ENCODE data around the gene LAYN. TPM values are rescaled to one million over a fixed set of nuclear protein-coding genes. Genes with fewer than 3 reads are reported as not detected.
A peak's percentile ranks its signal among the peaks of the same experiment; 100 is the strongest.

Gene LAYN
- total RNA-seq, 4 donors from 2014 or later, result 8.2 to 47.8 (median 37.2) TPM

DNA sequence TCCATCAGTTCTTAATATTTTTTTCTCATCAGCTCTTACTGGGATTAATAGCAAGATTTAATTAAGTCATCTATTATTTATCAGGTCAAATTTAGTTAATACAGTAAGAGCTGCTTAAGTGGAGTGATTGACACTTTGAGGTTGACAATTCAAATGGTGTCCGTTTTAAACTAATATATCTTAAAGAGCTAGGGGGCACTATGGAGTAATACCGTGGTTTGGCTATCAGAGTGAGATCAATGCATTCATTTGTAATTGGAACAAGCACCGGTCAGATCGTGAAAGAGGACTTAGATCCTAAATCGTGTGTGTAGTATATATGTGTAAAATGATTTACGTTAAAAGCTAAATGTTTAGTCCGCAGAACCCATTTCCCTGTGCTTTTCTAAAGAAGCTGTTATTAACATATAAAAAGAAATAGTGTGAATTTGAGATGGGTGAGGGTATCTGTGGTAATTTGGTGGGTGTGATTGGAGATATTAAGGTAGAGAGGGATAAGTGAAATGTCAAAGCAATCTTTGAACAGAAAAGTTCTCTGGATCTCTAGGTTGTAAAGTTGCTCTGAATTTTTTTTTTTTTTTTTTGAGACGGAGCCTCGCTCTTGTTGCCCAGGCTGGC is 64.0 kb downstream of the LAYN start:
- H3K4me1 ChIP-seq, result peaks cover 0 to 56% (median 6%) of the 10 kb centered on the region in 3 donors
- ATAC-seq, result no peak
- H3K9me3 ChIP-seq, result no peaks in the 10 kb centered on the region
- H3K36me3 ChIP-seq, result no peaks in the 10 kb centered on the region
- TF ChIP-seq EP300 (IDR thresholded peaks at IDR 0.05) (no peak), POLR2AphosphoS5 (IDR thresholded peaks at IDR 0.05) (no peak), POLR2A (IDR thresholded peaks at IDR 0.05) (no peak)
- TF ChIP-seq, protein P1, sequence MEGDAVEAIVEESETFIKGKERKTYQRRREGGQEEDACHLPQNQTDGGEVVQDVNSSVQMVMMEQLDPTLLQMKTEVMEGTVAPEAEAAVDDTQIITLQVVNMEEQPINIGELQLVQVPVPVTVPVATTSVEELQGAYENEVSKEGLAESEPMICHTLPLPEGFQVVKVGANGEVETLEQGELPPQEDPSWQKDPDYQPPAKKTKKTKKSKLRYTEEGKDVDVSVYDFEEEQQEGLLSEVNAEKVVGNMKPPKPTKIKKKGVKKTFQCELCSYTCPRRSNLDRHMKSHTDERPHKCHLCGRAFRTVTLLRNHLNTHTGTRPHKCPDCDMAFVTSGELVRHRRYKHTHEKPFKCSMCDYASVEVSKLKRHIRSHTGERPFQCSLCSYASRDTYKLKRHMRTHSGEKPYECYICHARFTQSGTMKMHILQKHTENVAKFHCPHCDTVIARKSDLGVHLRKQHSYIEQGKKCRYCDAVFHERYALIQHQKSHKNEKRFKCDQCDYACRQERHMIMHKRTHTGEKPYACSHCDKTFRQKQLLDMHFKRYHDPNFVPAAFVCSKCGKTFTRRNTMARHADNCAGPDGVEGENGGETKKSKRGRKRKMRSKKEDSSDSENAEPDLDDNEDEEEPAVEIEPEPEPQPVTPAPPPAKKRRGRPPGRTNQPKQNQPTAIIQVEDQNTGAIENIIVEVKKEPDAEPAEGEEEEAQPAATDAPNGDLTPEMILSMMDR (IDR thresholded peaks at IDR 0.05), result peak; percentile 48 to 65 (median 58)
- peak overlapping the region in 1 of 4 donors; percentile 100 for H3K27ac ChIP-seq
- no peaks in the 10 kb centered on the region for H3K27me3 ChIP-seq
- H3K4me3 ChIP-seq, result peak overlapping the region; percentile 88 to 90
- 32 to 41% methylated on average over 7 to 9 of the region's 9 CpGs for whole genome bisulfite sequencing, 2 donors (ENCODE audit: low coverage in 1 of 2)

DNA sequence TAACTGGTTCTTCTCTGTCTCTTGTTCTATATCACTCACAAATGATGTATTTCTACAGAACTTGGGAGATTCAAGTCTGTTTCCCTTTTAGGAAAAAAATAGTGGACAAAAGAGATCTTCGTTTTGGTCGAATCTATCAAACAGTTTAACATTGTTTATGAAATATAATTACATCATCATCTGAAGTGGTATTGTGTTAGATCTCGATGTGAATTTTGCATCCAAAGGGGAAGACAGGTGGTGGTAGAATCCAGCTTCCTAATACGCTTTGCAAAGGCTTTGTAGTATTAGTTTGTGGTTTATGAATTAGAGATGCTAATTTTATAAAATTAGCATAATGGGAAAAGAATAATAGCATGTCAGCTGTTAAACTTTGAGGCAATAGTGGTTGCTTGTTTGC is 65.2 kb downstream of the LAYN start:
- 36 to 46% methylated on average over 3 to 4 of the region's 4 CpGs for WGBS, 2 donors (ENCODE audit: low coverage in 1 of 2)
- no peak overlapping the region for H3K27ac ChIP-seq

DNA sequence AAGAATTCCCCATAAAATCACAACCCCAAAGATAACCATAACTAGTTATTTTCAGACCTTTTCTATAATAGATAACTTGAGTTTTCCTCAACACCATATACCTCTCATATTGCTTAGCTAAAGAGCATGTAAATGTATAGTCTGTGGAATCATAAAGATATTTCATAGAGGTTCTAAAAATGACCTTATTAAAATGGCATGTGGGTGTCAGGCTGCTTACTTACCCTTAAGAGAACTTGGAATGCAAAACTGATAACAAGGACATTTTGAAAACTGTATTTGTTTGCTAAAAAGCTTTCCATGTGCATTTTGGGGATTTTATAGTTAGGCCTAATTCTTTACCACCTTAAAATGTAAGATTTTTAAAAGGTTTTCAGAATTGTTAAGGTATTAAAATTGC is 66.5 kb downstream of the LAYN start:
- no peak for TF ChIP-seq POLR2A (IDR thresholded peaks at IDR 0.05)
- no peak for TF ChIP-seq EP300 (IDR thresholded peaks at IDR 0.05)
- peaks cover 0 to 52% (median 7%) of the 10 kb centered on the region in 3 donors for H3K4me1 ChIP-seq
- H3K27me3 ChIP-seq, result no peaks in the 10 kb centered on the region
- H3K4me3 ChIP-seq, result no peak overlapping the region
- H3K36me3 ChIP-seq, result no peaks in the 10 kb centered on the region
- no peak for ATAC-seq
- H3K9me3 ChIP-seq, result no peaks in the 10 kb centered on the region
- H3K27ac ChIP-seq, result no peak overlapping the region

More for the DNA sequence above, 65.2 kb downstream of the LAYN start:
- H3K27me3 ChIP-seq, result no peaks in the 10 kb centered on the region
- ATAC-seq, result no peak
- H3K9me3 ChIP-seq, result no peaks in the 10 kb centered on the region
- peaks cover 0 to 56% (median 6%) of the 10 kb centered on the region in 3 donors for H3K4me1 ChIP-seq
- no peaks in the 10 kb centered on the region for H3K36me3 ChIP-seq
- TF ChIP-seq, protein P1 (IDR thresholded peaks at IDR 0.05), result peak in 1 of 4 experiments; percentile 14
- TF ChIP-seq POLR2AphosphoS5 (IDR thresholded peaks at IDR 0.05), result no peak
- TF ChIP-seq POLR2A (IDR thresholded peaks at IDR 0.05), result no peak
- TF ChIP-seq EP300 (IDR thresholded peaks at IDR 0.05), result no peak
- no peak overlapping the region for H3K4me3 ChIP-seq

DNA sequence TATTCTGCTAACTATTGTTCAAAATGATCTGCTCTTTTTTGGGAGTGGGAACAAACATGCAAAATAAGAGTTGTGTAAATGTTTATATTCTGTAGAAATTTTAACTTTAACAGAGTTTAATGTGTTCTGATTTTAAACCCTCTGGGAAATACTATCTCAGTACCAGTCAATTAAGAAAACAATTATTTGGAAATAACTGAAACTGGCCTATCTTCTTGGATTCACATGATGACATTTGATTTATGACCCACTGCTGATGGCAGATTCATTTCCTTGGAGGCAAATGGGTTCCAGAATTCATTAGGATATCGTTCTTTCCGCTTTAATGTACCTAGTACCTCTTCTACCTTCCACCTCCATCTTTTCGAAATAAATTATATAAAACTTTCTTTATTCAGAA is 67.2 kb downstream of the LAYN start:
- H3K27ac ChIP-seq, result no peak overlapping the region
- no peak overlapping the region for H3K4me3 ChIP-seq
- no peaks in the 10 kb centered on the region for H3K9me3 ChIP-seq
- peaks cover 0 to 59% (median 12%) of the 10 kb centered on the region in 3 donors for H3K4me1 ChIP-seq
- ATAC-seq, result no peak
- TF ChIP-seq, protein P1 (IDR thresholded peaks at IDR 0.05), result no peak
- no peak for TF ChIP-seq POLR2AphosphoS5 (IDR thresholded peaks at IDR 0.05)
- no peak for TF ChIP-seq EP300 (IDR thresholded peaks at IDR 0.05)
- no peak for TF ChIP-seq POLR2A (IDR thresholded peaks at IDR 0.05)
- H3K36me3 ChIP-seq, result no peaks in the 10 kb centered on the region
- WGBS, 2 donors (ENCODE audit: low coverage in 1 of 2), result 79 to 89% methylated on average over 3 of the region's 3 CpGs
- H3K27me3 ChIP-seq, result no peaks in the 10 kb centered on the region

Small RNAs within 50 kb of the gene (small RNA-seq; reads per million reads assigned to genes)
- gene MIR34B (0 to 0.51 (median 0.35) reads per million in 4 donors), gene MIR34C (0.51 to 1.2 (median 0.59) reads per million in 4 donors)

Other genes with a start within 250 kb of the LAYN start
- 1 to 10 TPM; 1.5 to 3.8 (median 2.2) TPM for gene POU2AF3, start 242.2 kb upstream of the LAYN start, total RNA-seq
- under 1 TPM in 1 of 4 donors, not detected in 3; 0.10 TPM for gene POU2AF1, start 161.4 kb upstream of the LAYN start, total RNA-seq
- not detected for gene BTG4, start 28.3 kb upstream of the LAYN start, total RNA-seq
- gene HOATZ, start 25.9 kb upstream of the LAYN start, total RNA-seq, result not detected
- 10 to 100 TPM; 16.2 to 27.6 (median 20.9) TPM for gene SIK2, start 61.7 kb downstream of the LAYN start, total RNA-seq
- gene PPP2R1B, start 225.7 kb downstream of the LAYN start, total RNA-seq, result 10 to 100 TPM; 11.1 to 21.9 (median 20.5) TPM

Measured in gastroesophageal sphincter (tissue), 4 donors.